ENCODE data around the gene KIF21B. TPM values are rescaled to one million over a fixed set of nuclear protein-coding genes. Genes with fewer than 3 reads are reported as not detected.

KIF21B gene
- total RNA-seq, 1 experiment from 2014 or later = 2.6 TPM

DNA sequence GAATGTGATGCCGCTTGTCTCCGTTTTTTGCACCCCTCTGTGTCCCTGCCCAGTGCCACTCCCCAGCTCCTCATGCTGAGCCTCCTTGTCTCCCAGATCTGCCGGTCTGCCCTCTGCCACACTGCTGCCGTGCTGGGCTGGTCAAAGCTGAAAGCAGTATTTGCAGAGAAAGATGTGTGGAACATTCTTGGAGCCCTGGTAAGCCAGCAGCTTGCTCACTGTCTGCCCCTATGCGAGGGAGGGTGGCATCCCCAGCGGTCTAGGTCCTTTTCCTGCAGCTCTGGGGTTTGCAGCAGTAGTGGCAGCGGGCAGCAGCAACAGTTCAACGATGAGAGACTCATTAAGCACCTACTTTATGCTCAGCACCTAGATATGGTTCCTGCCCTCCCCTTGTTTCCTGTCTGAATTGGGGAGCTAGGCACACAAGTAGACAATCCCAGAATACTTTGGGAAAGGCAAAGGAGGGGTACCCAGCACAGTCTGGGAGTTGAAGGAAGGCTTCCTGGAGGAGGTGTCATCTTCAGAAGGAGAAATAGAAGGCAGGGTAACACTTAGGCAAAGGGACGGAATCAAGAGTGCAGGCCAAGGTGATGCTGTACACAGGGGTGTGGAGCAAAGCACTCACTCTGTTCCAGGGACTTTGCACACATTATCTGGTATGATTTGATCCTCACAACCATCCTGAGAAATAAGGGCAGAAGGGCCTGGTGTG is 63.1 kb downstream of the KIF21B start:
- H3K27me3 ChIP-seq (replicated peaks; ENCODE audit: control insufficient read depth, insufficient read depth, low read length) = no peaks in the 10 kb centered on the region
- H3K36me3 Mint-ChIP-seq (ENCODE audit: insufficient read depth, unreplicated experiment) = no peaks in the 10 kb centered on the region
- no peak overlapping the region for H3K4me3 Mint-ChIP-seq (ENCODE audit: unreplicated experiment)
- ChIA-PET CTCF (no interaction called here), POLR2A (no interaction called here)
- intact Hi-C loops (cut with micrococcal nuclease; ENCODE audit: unreplicated experiment) = no loop called here
- DNase-seq = no peak
- H3K4me1 Mint-ChIP-seq (ENCODE audit: low read depth, unreplicated experiment) = no peaks in the 10 kb centered on the region
- TF ChIP-seq, protein P1, sequence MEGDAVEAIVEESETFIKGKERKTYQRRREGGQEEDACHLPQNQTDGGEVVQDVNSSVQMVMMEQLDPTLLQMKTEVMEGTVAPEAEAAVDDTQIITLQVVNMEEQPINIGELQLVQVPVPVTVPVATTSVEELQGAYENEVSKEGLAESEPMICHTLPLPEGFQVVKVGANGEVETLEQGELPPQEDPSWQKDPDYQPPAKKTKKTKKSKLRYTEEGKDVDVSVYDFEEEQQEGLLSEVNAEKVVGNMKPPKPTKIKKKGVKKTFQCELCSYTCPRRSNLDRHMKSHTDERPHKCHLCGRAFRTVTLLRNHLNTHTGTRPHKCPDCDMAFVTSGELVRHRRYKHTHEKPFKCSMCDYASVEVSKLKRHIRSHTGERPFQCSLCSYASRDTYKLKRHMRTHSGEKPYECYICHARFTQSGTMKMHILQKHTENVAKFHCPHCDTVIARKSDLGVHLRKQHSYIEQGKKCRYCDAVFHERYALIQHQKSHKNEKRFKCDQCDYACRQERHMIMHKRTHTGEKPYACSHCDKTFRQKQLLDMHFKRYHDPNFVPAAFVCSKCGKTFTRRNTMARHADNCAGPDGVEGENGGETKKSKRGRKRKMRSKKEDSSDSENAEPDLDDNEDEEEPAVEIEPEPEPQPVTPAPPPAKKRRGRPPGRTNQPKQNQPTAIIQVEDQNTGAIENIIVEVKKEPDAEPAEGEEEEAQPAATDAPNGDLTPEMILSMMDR (IDR thresholded peaks at IDR 0.05; ENCODE audit: insufficient read depth in 1 of 2, low read depth in 1 of 2, low read length in 1 of 2, severe bottlenecking in 1 of 2, unreplicated experiment in 1 of 2) = no peak
- H3K9me3 ChIP-seq = no peaks in the 10 kb centered on the region
- no peaks in the 10 kb centered on the region for H3K4me1 ChIP-seq
- no peaks in the 10 kb centered on the region for H3K36me3 ChIP-seq (ENCODE audit: control insufficient read depth, insufficient read depth, low read length)
- BruUV-seq (replicated peaks) = no TSS peak
- no peak overlapping the region for H3K27ac Mint-ChIP-seq (ENCODE audit: unreplicated experiment)
- H3K27me3 Mint-ChIP-seq (ENCODE audit: insufficient read depth, unreplicated experiment) = no peaks in the 10 kb centered on the region
- no peak overlapping the region for H3K4me3 ChIP-seq (ENCODE audit: low read depth, low read length)
- H3K9me3 Mint-ChIP-seq (ENCODE audit: unreplicated experiment) = no peaks in the 10 kb centered on the region

GRCh38 chr1:200959411-200959921 is 64.0 kb downstream of the KIF21B start:
- intact Hi-C loops (cut with micrococcal nuclease; ENCODE audit: unreplicated experiment) = no loop called here
- Mint-ChIP-seq H3K36me3 (ENCODE audit: insufficient read depth, unreplicated experiment) (no peaks in the 10 kb centered on the region), H3K4me3 (ENCODE audit: unreplicated experiment) (no peak overlapping the region), H3K4me1 (ENCODE audit: low read depth, unreplicated experiment) (no peaks in the 10 kb centered on the region), H3K27ac (ENCODE audit: unreplicated experiment) (no peak overlapping the region), H3K9me3 (ENCODE audit: unreplicated experiment) (no peaks in the 10 kb centered on the region), H3K27me3 (ENCODE audit: insufficient read depth, unreplicated experiment) (no peaks in the 10 kb centered on the region)
- Histone ChIP-seq H3K9me3 (no peaks in the 10 kb centered on the region), H3K4me1 (no peaks in the 10 kb centered on the region), H3K36me3 (ENCODE audit: control insufficient read depth, insufficient read depth, low read length) (no peaks in the 10 kb centered on the region), H3K4me3 (ENCODE audit: low read depth, low read length) (no peak overlapping the region), H3K27me3 (replicated peaks; ENCODE audit: control insufficient read depth, insufficient read depth, low read length) (no peaks in the 10 kb centered on the region)
- DNase-seq = no peak
- BruUV-seq (replicated peaks) = no TSS peak
- ChIA-PET POLR2A (no interaction called here), CTCF (no interaction called here)
- TF ChIP-seq, protein P1 (IDR thresholded peaks at IDR 0.05; ENCODE audit: insufficient read depth in 1 of 2, low read depth in 1 of 2, low read length in 1 of 2, severe bottlenecking in 1 of 2, unreplicated experiment in 1 of 2) = no peak

DNA sequence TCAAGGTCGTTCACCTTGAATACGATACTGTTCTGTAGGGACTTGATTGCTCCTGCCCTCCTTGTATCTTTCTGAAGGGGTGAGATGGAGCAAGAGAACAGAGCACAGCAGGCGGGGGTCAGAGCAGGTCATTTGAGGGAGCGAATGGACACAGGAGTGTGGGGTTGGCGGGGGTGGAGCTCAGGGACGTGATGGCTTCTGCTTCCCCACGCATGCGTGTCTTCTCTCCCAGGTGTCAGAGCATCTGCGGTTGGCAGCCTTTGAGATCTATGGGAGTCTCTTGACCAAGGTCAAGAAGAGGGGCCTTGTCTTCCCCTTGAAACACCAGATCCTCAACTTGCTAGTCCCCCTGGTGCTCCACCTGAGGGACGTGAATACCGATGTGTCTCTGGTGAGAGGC is 64.9 kb downstream of the KIF21B start:
- no peaks in the 10 kb centered on the region for H3K9me3 ChIP-seq
- no peaks in the 10 kb centered on the region for H3K4me1 ChIP-seq
- Mint-ChIP-seq H3K9me3 (ENCODE audit: unreplicated experiment) (no peaks in the 10 kb centered on the region), H3K36me3 (ENCODE audit: insufficient read depth, unreplicated experiment) (no peaks in the 10 kb centered on the region), H3K4me3 (ENCODE audit: unreplicated experiment) (no peak overlapping the region), H3K4me1 (ENCODE audit: low read depth, unreplicated experiment) (no peaks in the 10 kb centered on the region), H3K27ac (ENCODE audit: unreplicated experiment) (no peak overlapping the region), H3K27me3 (ENCODE audit: insufficient read depth, unreplicated experiment) (no peaks in the 10 kb centered on the region)
- POLR2A ChIA-PET = no interaction called here
- intact Hi-C loops (cut with micrococcal nuclease; ENCODE audit: unreplicated experiment) = no loop called here
- no peaks in the 10 kb centered on the region for H3K27me3 ChIP-seq (replicated peaks; ENCODE audit: control insufficient read depth, insufficient read depth, low read length)
- DNase-seq = no peak
- TF ChIP-seq, protein P1 (IDR thresholded peaks at IDR 0.05; ENCODE audit: insufficient read depth in 1 of 2, low read depth in 1 of 2, low read length in 1 of 2, severe bottlenecking in 1 of 2, unreplicated experiment in 1 of 2) = no peak
- CTCF ChIA-PET = no interaction called here
- H3K36me3 ChIP-seq (ENCODE audit: control insufficient read depth, insufficient read depth, low read length) = no peaks in the 10 kb centered on the region
- H3K4me3 ChIP-seq (ENCODE audit: low read depth, low read length) = no peak overlapping the region
- BruUV-seq (replicated peaks) = no TSS peak
